ENCODE measurements around the gene UCK1. TPM values are rescaled to one million over a fixed set of nuclear protein-coding genes. Genes with fewer than 3 reads are reported as not detected.
A peak's percentile ranks its signal among the peaks of the same experiment; 100 is the strongest.

Gene UCK1
- total RNA-seq, 4 donors from 2014 or later: 17.3 to 39.1 (median 24.8) TPM

- Histone ChIP-seq H3K27me3 (peaks cover 0 to 12% (median 1%) of the 10 kb centered on the region in 4 donors), H3K9me3 (peaks cover 0 to 24% (median 13%) of the 10 kb centered on the region in 3 donors), H3K27ac (no peak overlapping the region), H3K4me1 (no peaks in the 10 kb centered on the region), H3K4me3 (no peak overlapping the region), H3K36me3 (no peaks in the 10 kb centered on the region)
- DNase-seq: no peak
- 78 to 86% methylated on average over 4 to 7 of the region's 7 CpGs for WGBS, 2 donors
- intact Hi-C loops (cut with DNase I): no loop called here
- TF ChIP-seq CTCF (IDR thresholded peaks at IDR 0.05) (no peak), POLR2A (IDR thresholded peaks at IDR 0.05) (no peak)
Observed at GRCh38 chr9:131539223-131539923, 8.3 kb upstream of the UCK1 start.

GRCh38 chr9:131537946-131538345 is 6.9 kb upstream of the UCK1 start:
- no peak overlapping the region for H3K27ac ChIP-seq
- TF ChIP-seq POLR2A (IDR thresholded peaks at IDR 0.05): no peak
- TF ChIP-seq CTCF (IDR thresholded peaks at IDR 0.05): no peak
- no peaks in the 10 kb centered on the region for H3K36me3 ChIP-seq
- H3K9me3 ChIP-seq: peaks cover 0 to 9% (median 7%) of the 10 kb centered on the region in 3 donors
- H3K4me3 ChIP-seq: no peak overlapping the region
- WGBS, 2 donors: 90 to 94% methylated on average over 13 to 16 of the region's 19 CpGs
- no peaks in the 10 kb centered on the region for H3K27me3 ChIP-seq
- DNase-seq: no peak
- intact Hi-C loops (cut with DNase I): no loop called here
- H3K4me1 ChIP-seq: no peaks in the 10 kb centered on the region

- no peak overlapping the region for H3K27ac ChIP-seq
- H3K27me3 ChIP-seq: no peaks in the 10 kb centered on the region
- intact Hi-C loops (cut with DNase I): no loop called here
- peaks cover 6 to 15% (median 9%) of the 10 kb centered on the region in 3 donors for H3K4me1 ChIP-seq
- no peak overlapping the region for H3K4me3 ChIP-seq
- TF ChIP-seq POLR2A (IDR thresholded peaks at IDR 0.05) (no peak), CTCF (IDR thresholded peaks at IDR 0.05) (no peak)
- no peak for DNase-seq
- H3K9me3 ChIP-seq: no peaks in the 10 kb centered on the region
- peaks cover under 1 to 2% (median 2%) of the 10 kb centered on the region in 3 donors for H3K36me3 ChIP-seq
- 37 to 43% methylated on average over 6 to 8 of the region's 8 CpGs for WGBS, 2 donors
Observed at GRCh38 chr9:131534721-131535237, 3.7 kb upstream of the UCK1 start.

GRCh38 chr9:131530546-131530919 is 530 bp downstream of the UCK1 start:
- TF ChIP-seq CTCF (IDR thresholded peaks at IDR 0.05): peak in 1 of 6 experiments; percentile 5
- TF ChIP-seq POLR2A (IDR thresholded peaks at IDR 0.05): no peak
- Histone ChIP-seq H3K27ac (peak overlapping the region; percentile 85 to 90 (median 87)), H3K9me3 (no peaks in the 10 kb centered on the region), H3K4me1 (peaks cover 7 to 23% (median 12%) of the 10 kb centered on the region in 3 donors), H3K36me3 (peaks cover 13 to 44% (median 24%) of the 10 kb centered on the region in 3 donors), H3K27me3 (no peaks in the 10 kb centered on the region), H3K4me3 (peak overlapping the region; percentile 63 to 99 (median 90))
- intact Hi-C loops (cut with DNase I): no loop called here
- DNase-seq: no peak
- WGBS, 2 donors: no CpG with 5 or more reads among the region's 29 CpGs

Measured in esophagus squamous epithelium (tissue), 5 donors.